ENCODE measurements around the gene LRFN2.

LRFN2 gene

GRCh38 chr6:40543776-40544175 is 43.4 kb downstream of the LRFN2 start:
- DNase-seq (ENCODE audit: low read depth) = no peak

GRCh38 chr6:40543146-40543545 is 44.0 kb downstream of the LRFN2 start:
- DNase-seq (ENCODE audit: low read depth) = no peak

GRCh38 chr6:40542175-40542764 is 44.9 kb downstream of the LRFN2 start:
- DNase-seq (ENCODE audit: low read depth) = no peak

DNA sequence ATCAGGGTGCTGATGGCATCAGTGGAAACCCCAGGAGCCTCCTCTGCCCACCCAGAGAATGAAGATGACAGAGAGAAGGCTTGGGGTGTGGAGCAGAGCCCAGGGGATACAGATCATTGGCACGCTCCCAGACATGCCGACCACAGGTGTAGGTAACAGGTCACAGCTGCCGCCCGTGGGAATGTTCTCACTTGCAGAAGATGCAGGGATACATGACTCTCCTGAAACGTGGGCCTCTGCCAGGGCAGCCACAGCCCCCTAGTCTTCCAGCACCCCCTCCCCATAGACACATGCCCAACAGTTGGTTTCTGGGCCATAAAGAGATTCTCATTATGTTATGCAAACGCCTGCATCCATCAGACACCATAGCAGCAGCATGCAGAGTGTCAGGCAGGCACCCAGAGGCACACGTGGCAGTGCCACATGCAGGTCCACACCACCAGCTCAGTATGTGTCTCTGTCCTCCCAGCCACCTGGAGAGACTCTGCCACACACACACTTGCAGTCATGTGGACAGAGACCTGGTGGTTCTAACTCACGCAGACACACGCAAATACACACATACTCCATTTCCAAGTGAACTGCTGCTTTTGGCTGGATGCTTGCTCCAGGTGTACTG is 45.5 kb downstream of the LRFN2 start:
- no peak for DNase-seq (ENCODE audit: low read depth)

DNA sequence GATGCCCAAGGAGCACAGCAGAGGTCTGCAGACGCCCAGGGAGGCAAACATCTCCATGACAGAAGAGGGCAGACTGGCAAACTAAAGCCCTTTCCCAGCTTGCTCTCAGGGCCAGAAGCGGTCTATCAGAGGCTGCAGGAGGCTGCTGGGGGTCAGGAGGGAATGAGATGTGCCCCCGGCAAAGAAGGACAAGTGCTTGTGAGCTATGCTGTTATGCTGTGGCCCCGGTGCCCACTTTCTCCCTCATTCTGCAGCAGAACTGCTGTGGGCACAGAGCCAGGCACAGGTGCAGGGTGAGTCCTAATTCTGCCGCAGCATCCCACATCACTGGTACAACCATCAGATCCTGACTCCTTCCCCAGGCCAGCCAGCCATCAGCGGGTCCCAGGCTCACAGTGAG is 46.4 kb downstream of the LRFN2 start:
- no peak for DNase-seq (ENCODE audit: low read depth)

GRCh38 chr6:40539853-40540252 is 47.3 kb downstream of the LRFN2 start:
- no peak for DNase-seq (ENCODE audit: low read depth)

DNA sequence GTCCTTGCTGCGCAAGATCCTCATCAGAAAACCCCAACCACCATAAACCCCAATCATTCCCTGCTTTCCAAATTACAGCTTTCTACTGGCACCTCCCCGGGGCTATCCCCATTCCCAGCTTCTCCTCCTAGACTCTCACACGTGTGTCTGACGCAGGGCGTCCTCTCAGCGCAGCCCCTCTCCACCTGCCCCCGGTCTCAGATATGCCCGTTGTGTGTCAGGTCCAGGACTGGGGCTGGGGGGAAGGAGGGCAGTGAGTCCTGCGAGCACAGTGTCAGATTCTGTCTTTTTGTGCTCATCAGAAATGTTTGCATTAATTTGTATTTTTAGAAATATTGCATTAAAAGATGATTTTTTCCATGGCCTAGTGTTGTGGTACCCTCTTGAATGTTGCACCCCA is 48.6 kb downstream of the LRFN2 start:
- DNase-seq (ENCODE audit: low read depth) = no peak

DNA sequence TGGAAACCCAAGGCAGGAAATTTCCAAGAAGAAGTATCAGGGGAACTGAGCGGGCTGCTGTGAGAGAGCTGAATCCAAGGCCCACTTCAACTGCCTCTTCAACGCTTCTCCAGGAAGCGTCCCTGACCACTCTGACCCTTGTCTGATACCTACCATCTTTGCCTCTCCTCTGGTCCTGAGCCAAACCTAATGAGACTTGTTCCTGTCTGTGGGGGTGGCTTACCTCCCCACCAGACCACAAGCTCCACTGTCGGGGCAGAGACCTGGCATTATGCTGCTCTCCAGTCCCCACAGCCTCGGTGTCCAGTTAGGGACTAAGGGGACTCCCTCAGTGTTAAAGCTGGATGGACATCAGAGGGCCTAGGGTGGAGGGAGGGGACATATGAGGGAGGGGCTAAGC is 49.7 kb downstream of the LRFN2 start:
- DNase-seq (ENCODE audit: low read depth) = no peak

- DNase-seq (ENCODE audit: low read depth) = no peak
Measured at GRCh38 chr6:40536442-40536841, 50.7 kb downstream of the LRFN2 start.

DNA sequence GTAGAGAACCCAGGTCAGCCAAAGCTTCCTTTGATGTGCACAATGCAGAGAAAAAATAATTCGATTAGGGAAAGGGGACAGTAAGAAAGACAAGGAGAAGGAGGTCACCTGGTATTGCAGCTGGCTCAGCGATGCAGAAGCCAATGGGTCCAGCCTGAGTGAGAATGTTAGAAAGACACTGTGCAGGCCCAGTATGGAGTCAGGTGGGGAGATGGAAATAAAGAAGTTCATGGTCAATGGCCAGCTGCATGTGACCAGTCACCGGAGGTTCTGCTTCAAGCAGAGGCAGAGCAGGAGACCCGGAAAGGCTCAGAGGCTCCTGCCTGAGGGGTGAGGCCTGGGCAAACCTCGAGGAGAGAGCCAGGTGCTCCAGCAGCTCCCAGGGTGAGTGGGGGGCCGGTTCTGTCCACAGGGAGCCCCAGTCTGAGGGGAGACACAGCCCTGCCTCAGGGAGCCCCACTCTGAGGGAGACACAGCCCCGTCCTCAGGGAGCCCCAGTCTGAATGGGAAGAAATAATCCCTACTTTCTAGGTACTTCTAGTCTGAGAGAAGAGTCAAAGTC is 51.3 kb downstream of the LRFN2 start:
- no peak for DNase-seq (ENCODE audit: low read depth)

DNA sequence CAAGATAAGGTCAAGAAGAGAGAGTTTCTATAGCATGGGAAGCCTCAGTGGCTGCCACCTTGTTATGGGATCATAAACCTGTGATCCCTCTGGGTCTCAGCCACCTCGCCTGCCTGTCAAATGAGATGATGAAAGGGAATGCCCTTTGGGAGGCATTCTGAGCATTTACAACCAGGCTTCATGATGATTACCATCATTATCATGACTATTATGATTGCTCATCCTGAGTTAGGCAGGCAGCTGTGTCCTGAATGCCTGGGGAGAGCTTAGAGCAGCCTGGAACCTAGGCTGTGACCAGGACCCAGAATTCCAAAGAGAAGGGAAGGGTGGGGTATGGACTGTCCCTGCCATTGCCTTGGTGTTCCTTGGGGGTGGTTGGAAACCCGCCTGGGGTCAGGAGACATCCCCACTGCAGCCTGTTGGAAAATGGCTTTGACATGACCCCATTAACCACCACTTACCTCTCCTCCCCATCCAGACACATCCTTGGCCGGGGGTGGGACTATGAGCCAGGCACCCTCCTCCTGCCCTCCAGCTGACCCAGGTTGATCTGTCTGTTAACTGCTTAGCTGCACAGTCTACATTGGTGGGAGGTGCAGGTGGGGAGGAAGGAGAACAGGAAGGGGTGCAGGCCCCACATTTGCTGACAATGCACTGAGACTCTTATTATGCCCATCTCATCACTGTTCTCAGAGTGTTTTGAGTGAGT is 51.9 kb downstream of the LRFN2 start:
- DNase-seq (ENCODE audit: low read depth) = no peak

- no peak for DNase-seq (ENCODE audit: low read depth)
Measured at GRCh38 chr6:40532349-40533000, 54.7 kb downstream of the LRFN2 start.

DNA sequence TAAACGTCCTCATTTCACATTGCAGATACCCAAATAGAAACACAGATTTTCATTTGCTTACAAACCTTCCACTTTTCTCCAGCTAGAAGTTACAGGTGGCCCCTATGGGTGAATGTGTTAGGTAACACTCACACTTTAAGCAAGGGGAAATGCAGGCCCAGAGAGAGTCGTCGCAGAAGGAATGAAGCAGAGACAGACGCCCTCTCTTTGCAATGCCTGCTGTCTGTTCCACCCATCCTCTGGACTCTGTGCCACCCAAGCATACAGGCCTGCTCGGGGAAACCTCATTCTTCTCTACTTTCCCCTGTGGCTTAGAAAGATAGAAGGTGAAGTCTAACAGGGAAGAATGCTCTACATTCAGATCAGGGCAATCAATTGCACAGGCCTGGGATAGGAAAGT is 57.2 kb downstream of the LRFN2 start:
- no peak for DNase-seq (ENCODE audit: low read depth)

- DNase-seq (ENCODE audit: low read depth) = no peak
Measured at GRCh38 chr6:40529040-40529439, 58.1 kb downstream of the LRFN2 start.

DNA sequence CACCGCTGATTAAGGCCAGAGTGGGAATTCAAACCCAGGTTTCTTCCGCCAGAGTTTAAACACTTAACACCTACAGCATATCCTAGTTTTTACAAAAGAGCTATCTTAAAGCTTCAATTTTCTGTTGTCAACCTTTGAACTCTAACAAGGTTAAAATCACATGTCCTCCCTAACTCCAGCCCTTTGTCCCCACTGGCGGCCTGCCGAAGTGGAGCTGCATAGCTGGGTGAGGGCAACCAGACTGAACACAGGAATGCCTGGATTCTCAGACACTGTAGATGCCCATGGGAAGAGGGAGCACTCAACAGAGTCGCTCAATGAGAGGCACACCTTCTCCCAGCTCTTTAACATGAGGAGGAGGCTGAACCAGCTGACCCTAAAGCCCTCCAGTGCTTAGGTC is 59.1 kb downstream of the LRFN2 start:
- DNase-seq (ENCODE audit: low read depth) = no peak

- no peak for DNase-seq (ENCODE audit: low read depth)
Measured at GRCh38 chr6:40526036-40526435, 61.1 kb downstream of the LRFN2 start.

DNA sequence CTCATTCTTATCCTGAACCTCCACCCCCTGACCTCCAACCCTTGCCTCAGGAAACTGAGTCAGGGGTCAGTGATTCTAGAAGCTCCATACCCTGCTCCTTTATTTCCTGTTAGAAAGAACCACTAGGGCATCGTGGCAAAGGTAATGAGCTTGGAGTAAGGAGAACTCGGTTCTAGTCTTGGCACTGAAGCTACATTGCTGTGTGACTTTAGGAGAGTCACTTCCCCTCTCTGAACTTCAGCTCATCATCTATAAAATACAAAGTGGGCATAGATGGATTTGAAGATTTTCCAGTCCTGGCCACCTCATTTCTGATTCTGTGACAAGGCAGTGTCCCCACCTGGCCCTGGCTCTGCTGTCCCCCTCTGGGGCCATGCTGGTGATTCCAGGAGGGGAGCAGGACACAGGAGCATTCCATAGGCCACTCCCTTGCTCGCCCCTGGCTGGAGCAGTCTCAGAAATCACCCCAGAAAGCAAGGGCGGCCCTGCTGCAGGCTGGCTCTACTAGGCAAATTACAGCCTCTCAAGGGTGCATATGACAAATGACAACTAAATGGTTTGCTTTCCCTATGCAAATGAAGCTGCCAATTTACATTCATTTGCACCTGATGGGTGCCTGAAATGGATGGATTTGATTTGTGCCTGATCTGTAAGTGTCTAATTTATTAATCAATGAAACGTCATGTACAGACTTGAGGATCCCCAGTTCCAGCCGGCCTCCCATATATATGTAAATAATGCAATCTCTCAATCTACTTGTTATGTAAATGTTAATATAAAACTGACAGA is 62.2 kb downstream of the LRFN2 start:
- DNase-seq (ENCODE audit: low read depth) = no peak

- no peak for DNase-seq (ENCODE audit: low read depth)
Measured at GRCh38 chr6:40523505-40524172, 63.5 kb downstream of the LRFN2 start.

GRCh38 chr6:40521496-40521895 is 65.7 kb downstream of the LRFN2 start:
- no peak for DNase-seq (ENCODE audit: low read depth)

DNA sequence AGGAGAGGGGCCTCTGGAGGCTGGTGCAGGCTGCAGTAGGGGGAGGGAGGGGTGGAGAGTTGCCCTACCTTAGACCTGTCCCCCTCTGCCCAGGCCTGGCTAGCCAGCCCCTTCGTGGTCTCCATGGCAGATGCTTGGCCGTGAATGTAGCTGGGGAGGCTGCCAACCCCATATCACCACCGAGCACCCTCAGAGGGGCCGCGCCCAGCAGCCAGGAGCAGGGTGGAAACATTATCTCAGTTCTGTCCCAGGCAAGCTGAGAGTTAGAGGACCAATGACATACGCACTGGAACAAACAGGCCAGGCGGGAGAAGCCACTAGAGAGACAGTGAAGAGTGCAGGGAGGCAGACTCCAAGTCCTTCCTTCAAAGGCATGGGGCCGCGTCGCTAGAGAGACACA is 66.5 kb downstream of the LRFN2 start:
- no peak for DNase-seq (ENCODE audit: low read depth)

DNA sequence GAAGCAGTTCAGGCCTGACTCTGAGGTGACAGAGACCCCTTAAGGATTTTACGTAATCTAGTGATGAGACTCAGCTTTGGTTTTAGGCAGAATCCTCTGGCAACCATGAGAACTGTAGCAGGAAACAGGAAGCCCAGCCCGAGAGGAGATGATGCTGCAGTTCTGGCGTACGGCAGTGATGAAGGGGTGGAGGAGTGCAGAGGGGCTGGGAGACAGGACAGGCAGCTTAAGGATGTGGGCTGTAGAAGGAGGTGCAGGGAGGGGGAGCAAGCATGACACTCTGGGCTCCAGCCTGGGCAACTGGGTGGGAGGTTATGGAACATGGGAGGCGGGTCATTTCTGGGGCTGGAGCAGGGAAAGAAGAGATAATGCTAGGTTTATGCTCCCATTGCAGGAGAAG is 67.1 kb downstream of the LRFN2 start:
- DNase-seq (ENCODE audit: low read depth) = no peak

GRCh38 chr6:40517654-40518053 is 69.5 kb downstream of the LRFN2 start:
- no peak for DNase-seq (ENCODE audit: low read depth)
